DOHH2 (cell line): ENCODE results near the gene NLE1.

Experiments
- CTCF ChIP-seq: fragments of 200-600 bp; sonication (generic); IDR thresholded peaks from one replicate; pipeline ENCODE4 v1.5.1; 2014; ENCODE audit warnings: antibody characterized with exemption, mild to moderate bottlenecking, low read depth, low read length; ENCODE audit not compliant: poor library complexity, severe bottlenecking
- EZH2phosphoT487 ChIP-seq: fragments of 200-600 bp; sonication (generic); IDR thresholded peaks from 2 replicates; pipeline ENCODE4 v1.6.1; 2017; ENCODE audit warnings: borderline replicate concordance, mild to moderate bottlenecking, antibody characterized with exemption, low read length, moderate library complexity, mixed read lengths

- TF ChIP-seq CTCF (no peak), EZH2phosphoT487 (no peak)
Observed at GRCh38 chr17:35082073-35082657, 59.9 kb downstream of the NLE1 start.
